OCI-LY7 (cell line): ENCODE results near the gene MAP1A. TPM values are rescaled to one million over a fixed set of nuclear protein-coding genes. Genes with fewer than 3 reads are reported as not detected.

Experiments
- BruUV-seq: library from RNA; stranded (reverse); fragments of 400-500 nt; replicated peaks from 2 replicates; lab custom pipeline; 2021; lab: Mats Ljungman, UMichigan
- CTCF ChIA-PET: fragments of 300-600 bp; sonication (Branson Sonifier 250); formaldehyde crosslinking; loops from one replicate; lab custom pipeline; 2022; ENCODE audit warnings: antibody characterized with exemption; ENCODE audit not compliant: unreplicated experiment; lab: Charles Lee
- POLR2A ChIA-PET: fragments of 300-600 bp; sonication (Branson Sonifier 250); formaldehyde crosslinking; loops from one replicate; lab custom pipeline; 2022; ENCODE audit warnings: antibody characterized with exemption; lab: Charles Lee
- DNase-seq: peaks from one replicate; pipeline ENCODE4 v3.0.0-alpha.2; 2015; ENCODE audit warnings: low spot score
- H2AFZ ChIP-seq: fragments of 200-600 bp; sonication (generic), shearing (Covaris generic); 2 replicates; pipeline ENCODE4 v1.6.1; 2014; ENCODE audit warnings: mild to moderate bottlenecking, antibody characterized with exemption, low read length, moderate library complexity
- H3K27ac ChIP-seq: fragments of 200-600 bp; sonication (generic); 2 replicates; pipeline ENCODE4 v1.5.1; 2014; ENCODE audit warnings: mixed run types, low read depth, mild to moderate bottlenecking, moderate library complexity, low read length, inconsistent platforms; ENCODE audit not compliant: poor library complexity, severe bottlenecking
- H3K36me3 ChIP-seq: fragments of 200-600 bp; sonication (generic); 2 replicates; pipeline ENCODE4 v1.6.1; 2014; ENCODE audit warnings: mild to moderate bottlenecking, antibody characterized with exemption, low read length, moderate library complexity, mixed read lengths; ENCODE audit not compliant: insufficient read depth
- H3K4me1 ChIP-seq: fragments of 200-600 bp; sonication (generic); 2 replicates; pipeline ENCODE4 v1.5.1; 2014; ENCODE audit warnings: mild to moderate bottlenecking, low read length; ENCODE audit not compliant: insufficient read depth, poor library complexity, severe bottlenecking
- H3K4me2 ChIP-seq: fragments of 200-600 bp; sonication (generic); 2 replicates; pipeline ENCODE4 v1.6.1; 2014; ENCODE audit warnings: mild to moderate bottlenecking, low read length
- H3K4me3 ChIP-seq: fragments of 200-600 bp; sonication (generic); 2 replicates; pipeline ENCODE4 v1.5.1; 2014; ENCODE audit warnings: mild to moderate bottlenecking, low read depth, low read length; ENCODE audit not compliant: poor library complexity, severe bottlenecking
- H3K79me2 ChIP-seq: fragments of 200-600 bp; sonication (generic); 2 replicates; pipeline ENCODE4 v1.6.1; 2016; ENCODE audit warnings: low read depth, mild to moderate bottlenecking, low read length, moderate library complexity, mixed read lengths; ENCODE audit not compliant: insufficient read depth
- H3K9me2 ChIP-seq: fragments of 200-600 bp; sonication (generic); 2 replicates; pipeline ENCODE4 v1.6.1; 2016; ENCODE audit warnings: mild to moderate bottlenecking, low read length, mixed read lengths; ENCODE audit not compliant: insufficient read depth
- H3K9me3 ChIP-seq: fragments of 200-600 bp; sonication (generic); 2 replicates; pipeline ENCODE4 v1.6.1; 2014; ENCODE audit warnings: mild to moderate bottlenecking, mixed run types, low read length, mixed read lengths
- H4K20me1 ChIP-seq: fragments of 200-600 bp; sonication (generic); 2 replicates; pipeline ENCODE4 v1.6.1; 2014; ENCODE audit warnings: mild to moderate bottlenecking, antibody characterized with exemption, low read length, moderate library complexity, mixed read lengths; ENCODE audit not compliant: insufficient read depth
- CTCF ChIP-seq: fragments of 200-600 bp; sonication (generic); conservative IDR thresholded peaks from 2 replicates; pipeline ENCODE4 v1.5.1; 2014; ENCODE audit warnings: mild to moderate bottlenecking, antibody characterized with exemption, low read length, moderate library complexity, mixed read lengths
- EZH2phosphoT487 ChIP-seq: fragments of 200-600 bp; sonication (generic); IDR thresholded peaks from 2 replicates; pipeline ENCODE4 v1.6.1; 2018; ENCODE audit warnings: low read depth, borderline replicate concordance, mild to moderate bottlenecking, mixed run types, antibody characterized with exemption, low read length, moderate library complexity, mixed read lengths
- intact Hi-C: fragments of 100-400 bp; cut with micrococcal nuclease; formaldehyde crosslinking; loops from one replicate; pipeline ENCODE4 v1.10.0; 2022; ENCODE audit not compliant: unreplicated experiment
- total RNA-seq, 2 experiments: library from RNA; depleted of rRNA in 1 of 2; stranded (reverse); fragments of >200 nt in 1 of 2; shearing (Covaris generic) in 1 of 2; gene quantifications; 2 replicates each; pipeline ENCODE4 v1.2.3, GENCODE V29; 2014 to 2022

The MAP1A gene
- total RNA-seq, 2 experiments from 2014 or later: 3.3 to 3.8 TPM

GRCh38 chr15:43492673-43493601 lies 24.5 kb upstream of the MAP1A start, which contains the start of gene TP53BP1:
TP53BP1 (minus strand) TSS chr15:43493156; CDS start chr15:43493043, 113 bp downstream.
- no TSS peak for BruUV-seq

GRCh38 chr15:43493703-43494472 lies 23.5 kb upstream of the MAP1A start:
- peak overlapping the region; percentile 79 for H3K4me3 ChIP-seq
- intact Hi-C loops: no loop called here
- ChIA-PET CTCF (interaction anchor here (1.0 kb wide), 1 partner anchor 16 kb away, joined by 3 read pairs; no protein-coding TSS in a partner anchor), POLR2A (interaction anchor here (0.9 to 3.0 kb wide), 2 partner anchors 17 to 37 kb away, joined by 4 to 14 read pairs; no protein-coding TSS in a partner anchor)
- H3K27ac ChIP-seq: no peak overlapping the region
- DNase-seq: no peak
- no peaks in the 10 kb centered on the region for H4K20me1 ChIP-seq
- TF ChIP-seq CTCF (no peak), EZH2phosphoT487 (no peak)
- peak overlapping the region; percentile 79 for H3K4me2 ChIP-seq
- H3K9me2 ChIP-seq: no peaks in the 10 kb centered on the region
- no peaks in the 10 kb centered on the region for H3K9me3 ChIP-seq
- peaks cover 14% of the 10 kb centered on the region for H3K4me1 ChIP-seq
- peaks cover 27% of the 10 kb centered on the region for H3K36me3 ChIP-seq
- peak overlapping the region; percentile 95 for H2AFZ ChIP-seq
- no TSS peak for BruUV-seq
- peaks cover 13% of the 10 kb centered on the region; the same call in 1 of the 2 replicates for H3K79me2 ChIP-seq

More at GRCh38 chr15:43492673-43493601, 24.5 kb upstream of the MAP1A start, which contains the start of gene TP53BP1:
- POLR2A ChIA-PET: interaction anchor here (0.6 to 3.0 kb wide), 4 partner anchors 8 to 311 kb away, joined by 3 to 14 read pairs (median 4); no protein-coding TSS in a partner anchor
- Histone ChIP-seq H3K79me2 (peaks cover 13% of the 10 kb centered on the region; the same call in 1 of the 2 replicates), H2AFZ (peak within 1 kb of the TSS; percentile 95), H3K36me3 (peaks cover 35% of the 10 kb centered on the region), H3K9me2 (no peaks in the 10 kb centered on the region), H3K4me1 (peaks cover 14% of the 10 kb centered on the region), H3K9me3 (no peaks in the 10 kb centered on the region), H4K20me1 (no peaks in the 10 kb centered on the region), H3K4me2 (peak within 1 kb of the TSS; percentile 79), H3K4me3 (peak within 1 kb of the TSS; percentile 79), H3K27ac (peak within 1 kb of the TSS; percentile 8)
- CTCF ChIA-PET: interaction anchor here (1.0 kb wide), 1 partner anchor 17 kb away, joined by 3 read pairs; no protein-coding TSS in a partner anchor
- peak; percentile 97 for DNase-seq
- intact Hi-C loops: no loop called here
- TF ChIP-seq CTCF: no peak; the same call in 1 of the 2 replicates
- TF ChIP-seq EZH2phosphoT487: no peak
